Gastroesophageal sphincter (tissue), 3 donors: ENCODE results near the gene SWSAP1.

Experiments used
- CTCF ChIP-seq, 4 experiments: fragments of 200-600 bp in 2 of 4; fragments of 450-650 bp in 2 of 4; sonication (generic) in 1 of 4; IDR thresholded peaks; one replicate each; pipeline ENCODE4 v1.5.1; 2017 to 2019; ENCODE audit warnings: antibody characterized with exemption in 4 of 4, mild to moderate bottlenecking in 2 of 4, moderate library complexity in 2 of 4
- EP300 ChIP-seq: sonication (generic); formaldehyde crosslinking; IDR thresholded peaks from one replicate; pipeline ENCODE4 v1.6.1; 2017; ENCODE audit warnings: antibody characterized with exemption, mild to moderate bottlenecking
- POLR2A ChIP-seq, 2 donors: fragments of 450-650 bp; IDR thresholded peaks; one replicate each; pipeline ENCODE4 v1.6.1; 2017; ENCODE audit warnings: antibody characterized with exemption in 2 of 2, mild to moderate bottlenecking in 2 of 2, moderate library complexity in 1 of 2
- POLR2AphosphoS5 ChIP-seq: sonication (generic); formaldehyde crosslinking; IDR thresholded peaks from one replicate; pipeline ENCODE4 v1.6.1; 2017; ENCODE audit warnings: antibody characterized with exemption

- TF ChIP-seq CTCF (IDR thresholded peaks at IDR 0.05) (no peak), POLR2AphosphoS5 (no peak), POLR2A (IDR thresholded peaks at IDR 0.05) (no peak), EP300 (no peak)
Measured at GRCh38 chr19:11390933-11391680, 16.6 kb downstream of the SWSAP1 start.
